Neural crest cell (in vitro differentiated cells): Measurements from ENCODE around the gene SRRM4. TPM values are rescaled to one million over a fixed set of nuclear protein-coding genes. Genes with fewer than 3 reads are reported as not detected.

ENCODE experiments used
- DNase-seq: peaks from one replicate; pipeline ENCODE4 v3.0.0; 2021; ENCODE audit warnings: low read depth, mixed read lengths, low spot score
- H3K27ac Mint-ChIP-seq: one replicate; pipeline ENCODE4 v1.8.0; 2021; ENCODE audit warnings: mild to moderate bottlenecking, mixed read lengths; ENCODE audit not compliant: unreplicated experiment
- H3K27me3 Mint-ChIP-seq: 2 replicates; pipeline ENCODE4 v1.8.0; 2021; ENCODE audit warnings: low read depth, mild to moderate bottlenecking, mixed read lengths
- H3K36me3 Mint-ChIP-seq: 2 replicates; pipeline ENCODE4 v1.8.0; 2021; ENCODE audit warnings: low read depth, mild to moderate bottlenecking, mixed read lengths
- H3K4me1 Mint-ChIP-seq: 2 replicates; pipeline ENCODE4 v1.8.0; 2021; ENCODE audit warnings: mixed read lengths
- H3K4me3 Mint-ChIP-seq: one replicate; pipeline ENCODE4 v1.8.0; 2021; ENCODE audit warnings: mild to moderate bottlenecking, mixed read lengths
- H3K9me3 Mint-ChIP-seq: 2 replicates; pipeline ENCODE4 v1.8.0; 2021; ENCODE audit warnings: mixed read lengths
- total RNA-seq: library from RNA; stranded (reverse); gene quantifications from 2 replicates; pipeline ENCODE4 v1.2.1, GENCODE V29; 2021
- TF ChIP-seq, protein P1 (sequence below): fragments of 200-600 bp; sonication (generic); conservative IDR thresholded peaks from 2 replicates; pipeline ENCODE4 v1.5.0; 2021; ENCODE audit warnings: antibody characterized with exemption, mild to moderate bottlenecking

SRRM4 gene
- total RNA-seq, 1 donor from 2014 or later: 10.8 TPM

DNA sequence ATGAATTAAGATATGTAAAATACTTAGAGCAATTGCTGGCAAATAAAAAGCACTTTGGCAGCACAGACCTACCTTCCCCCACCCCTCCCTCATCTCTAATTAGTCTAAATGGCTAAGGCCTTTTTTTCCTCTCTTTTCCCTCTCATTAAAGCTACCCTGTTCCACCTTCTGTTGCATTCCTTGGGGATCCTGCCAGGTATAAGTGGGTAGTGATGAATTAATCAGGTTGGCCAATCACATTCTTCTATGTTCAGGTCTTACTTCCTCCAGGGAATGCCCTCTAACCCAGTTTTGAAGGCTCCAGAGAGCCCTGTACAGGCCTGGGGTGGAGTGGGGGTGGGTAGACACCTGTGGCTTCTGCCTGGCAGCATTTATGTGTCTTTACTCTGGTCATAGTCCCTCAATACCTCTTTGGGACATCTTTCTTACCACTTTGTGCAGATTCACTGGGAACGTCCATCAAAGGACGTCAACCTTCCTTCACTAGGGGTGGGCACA lies 225.8 kb downstream of the SRRM4 start:
- Mint-ChIP-seq H3K36me3 (no peaks in the 10 kb centered on the region), H3K4me3 (no peak overlapping the region), H3K27me3 (peaks cover 3% of the 10 kb centered on the region), H3K4me1 (peaks cover 11% of the 10 kb centered on the region), H3K9me3 (no peaks in the 10 kb centered on the region), H3K27ac (no peak overlapping the region)
- TF ChIP-seq, protein P1, sequence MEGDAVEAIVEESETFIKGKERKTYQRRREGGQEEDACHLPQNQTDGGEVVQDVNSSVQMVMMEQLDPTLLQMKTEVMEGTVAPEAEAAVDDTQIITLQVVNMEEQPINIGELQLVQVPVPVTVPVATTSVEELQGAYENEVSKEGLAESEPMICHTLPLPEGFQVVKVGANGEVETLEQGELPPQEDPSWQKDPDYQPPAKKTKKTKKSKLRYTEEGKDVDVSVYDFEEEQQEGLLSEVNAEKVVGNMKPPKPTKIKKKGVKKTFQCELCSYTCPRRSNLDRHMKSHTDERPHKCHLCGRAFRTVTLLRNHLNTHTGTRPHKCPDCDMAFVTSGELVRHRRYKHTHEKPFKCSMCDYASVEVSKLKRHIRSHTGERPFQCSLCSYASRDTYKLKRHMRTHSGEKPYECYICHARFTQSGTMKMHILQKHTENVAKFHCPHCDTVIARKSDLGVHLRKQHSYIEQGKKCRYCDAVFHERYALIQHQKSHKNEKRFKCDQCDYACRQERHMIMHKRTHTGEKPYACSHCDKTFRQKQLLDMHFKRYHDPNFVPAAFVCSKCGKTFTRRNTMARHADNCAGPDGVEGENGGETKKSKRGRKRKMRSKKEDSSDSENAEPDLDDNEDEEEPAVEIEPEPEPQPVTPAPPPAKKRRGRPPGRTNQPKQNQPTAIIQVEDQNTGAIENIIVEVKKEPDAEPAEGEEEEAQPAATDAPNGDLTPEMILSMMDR: no peak
- DNase-seq: no peak

- TF ChIP-seq, protein P1: no peak
These were observed 227.3 kb downstream of the SRRM4 start for GRCh38 chr12:119208626-119209061.

GRCh38 chr12:119211884-119212283 lies 230.5 kb downstream of the SRRM4 start:
- TF ChIP-seq, protein P1: no peak
- DNase-seq: no peak
- no peaks in the 10 kb centered on the region for H3K36me3 Mint-ChIP-seq
- H3K27ac Mint-ChIP-seq: no peak overlapping the region
- peaks cover 4% of the 10 kb centered on the region for H3K4me1 Mint-ChIP-seq
- H3K27me3 Mint-ChIP-seq: peaks cover 7% of the 10 kb centered on the region
- no peaks in the 10 kb centered on the region for H3K9me3 Mint-ChIP-seq
- H3K4me3 Mint-ChIP-seq: no peak overlapping the region

More at GRCh38 chr12:119208626-119209061, 227.3 kb downstream of the SRRM4 start:
- no peak overlapping the region for H3K4me3 Mint-ChIP-seq
- H3K27ac Mint-ChIP-seq: no peak overlapping the region
- H3K36me3 Mint-ChIP-seq: no peaks in the 10 kb centered on the region
- peaks cover 3% of the 10 kb centered on the region for H3K27me3 Mint-ChIP-seq
- peaks cover 11% of the 10 kb centered on the region for H3K4me1 Mint-ChIP-seq
- H3K9me3 Mint-ChIP-seq: no peaks in the 10 kb centered on the region
- no peak for DNase-seq

Other genes starting within 250 kb of the SRRM4 start
- 0.50 and 0.58 TPM in 2 replicates for gene HSPB8, start 197.4 kb downstream of the SRRM4 start, total RNA-seq